Progenitor cell of endocrine pancreas (in vitro differentiated cells): Measurements from ENCODE around the gene ANKLE1. TPM values are rescaled to one million over a fixed set of nuclear protein-coding genes. Genes with fewer than 3 reads are reported as not detected.

Source experiments
- DNase-seq: peaks from one replicate; pipeline ENCODE4 v3.0.0; 2021; ENCODE audit warnings: low spot score; ENCODE audit not compliant: unreplicated experiment
- H3K27ac Mint-ChIP-seq: 2 replicates; pipeline ENCODE4 v1.8.0; 2021; ENCODE audit warnings: mild to moderate bottlenecking, moderate library complexity, mixed read lengths
- H3K27me3 Mint-ChIP-seq: 2 replicates; pipeline ENCODE4 v1.8.0; 2021; ENCODE audit warnings: mixed read lengths
- H3K36me3 Mint-ChIP-seq: 2 replicates; pipeline ENCODE4 v1.8.0; 2022; ENCODE audit warnings: mixed read lengths; ENCODE audit not compliant: insufficient read depth
- H3K4me1 Mint-ChIP-seq: 2 replicates; pipeline ENCODE4 v1.8.0; 2021; ENCODE audit warnings: low read depth, mixed read lengths
- H3K4me3 Mint-ChIP-seq: 2 replicates; pipeline ENCODE4 v1.8.0; 2021; ENCODE audit warnings: low read depth, mild to moderate bottlenecking, moderate library complexity, mixed read lengths
- H3K9me3 Mint-ChIP-seq: 2 replicates; pipeline ENCODE4 v1.8.0; 2021; ENCODE audit warnings: low read depth, mixed read lengths
- CTCF ChIP-seq: fragments of 200-600 bp; sonication (generic); IDR thresholded peaks from one replicate; pipeline ENCODE4 v1.5.0; 2021; ENCODE audit warnings: antibody characterized with exemption, mild to moderate bottlenecking; ENCODE audit not compliant: unreplicated experiment
- total RNA-seq: library from RNA; stranded (reverse); gene quantifications from 2 replicates; pipeline ENCODE4 v1.2.1, GENCODE V29; 2021

The ANKLE1 gene
- total RNA-seq, 1 donor from 2014 or later, result 6.4 TPM

DNA sequence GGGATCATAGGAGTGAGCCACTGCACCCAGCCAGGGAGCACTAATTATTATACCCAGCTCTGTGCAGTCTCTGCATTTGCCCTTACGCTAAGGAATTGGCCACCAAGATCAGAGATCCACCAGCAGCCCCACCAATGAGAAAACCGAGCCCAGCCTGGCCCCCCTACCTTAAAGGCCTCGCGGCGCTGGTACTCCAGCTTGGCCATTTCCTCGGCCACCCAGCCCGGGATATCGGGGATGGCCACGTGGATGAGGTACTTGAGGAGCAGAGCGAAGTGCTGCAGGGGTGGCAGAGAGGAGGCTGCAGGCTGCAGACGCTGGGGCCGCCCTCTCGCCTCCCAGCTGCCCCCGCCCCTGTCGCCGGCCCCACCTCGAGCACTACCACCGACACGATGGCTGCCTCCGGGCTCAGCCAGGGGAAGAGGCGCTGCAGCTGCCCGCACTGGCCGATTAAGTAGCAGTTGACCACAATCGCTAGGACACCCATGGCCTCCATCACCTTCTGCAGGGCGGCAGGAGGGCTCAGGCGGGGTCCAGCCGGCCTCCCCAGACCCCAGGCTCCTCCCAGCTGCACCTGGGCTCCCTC lies 45.5 kb downstream of the ANKLE1 start:
- DNase-seq, result no peak
- no peak overlapping the region for H3K4me3 Mint-ChIP-seq
- H3K36me3 Mint-ChIP-seq, result peaks cover 14% of the 10 kb centered on the region
- H3K9me3 Mint-ChIP-seq, result no peaks in the 10 kb centered on the region
- no peak for TF ChIP-seq CTCF
- H3K27ac Mint-ChIP-seq, result no peak overlapping the region
- H3K4me1 Mint-ChIP-seq, result peaks cover 4% of the 10 kb centered on the region
- peaks cover 15% of the 10 kb centered on the region for H3K27me3 Mint-ChIP-seq

GRCh38 chr19:17327654-17328516 lies 46.2 kb downstream of the ANKLE1 start:
- peak overlapping the region; percentile 92 for H3K27ac Mint-ChIP-seq
- DNase-seq, result peak; percentile 58
- peak overlapping the region; percentile 73 for H3K4me3 Mint-ChIP-seq
- peak; percentile 67 for TF ChIP-seq CTCF
- H3K4me1 Mint-ChIP-seq, result peaks cover 4% of the 10 kb centered on the region
- peaks cover 13% of the 10 kb centered on the region for H3K36me3 Mint-ChIP-seq
- peaks cover 15% of the 10 kb centered on the region for H3K27me3 Mint-ChIP-seq
- no peaks in the 10 kb centered on the region for H3K9me3 Mint-ChIP-seq

DNA sequence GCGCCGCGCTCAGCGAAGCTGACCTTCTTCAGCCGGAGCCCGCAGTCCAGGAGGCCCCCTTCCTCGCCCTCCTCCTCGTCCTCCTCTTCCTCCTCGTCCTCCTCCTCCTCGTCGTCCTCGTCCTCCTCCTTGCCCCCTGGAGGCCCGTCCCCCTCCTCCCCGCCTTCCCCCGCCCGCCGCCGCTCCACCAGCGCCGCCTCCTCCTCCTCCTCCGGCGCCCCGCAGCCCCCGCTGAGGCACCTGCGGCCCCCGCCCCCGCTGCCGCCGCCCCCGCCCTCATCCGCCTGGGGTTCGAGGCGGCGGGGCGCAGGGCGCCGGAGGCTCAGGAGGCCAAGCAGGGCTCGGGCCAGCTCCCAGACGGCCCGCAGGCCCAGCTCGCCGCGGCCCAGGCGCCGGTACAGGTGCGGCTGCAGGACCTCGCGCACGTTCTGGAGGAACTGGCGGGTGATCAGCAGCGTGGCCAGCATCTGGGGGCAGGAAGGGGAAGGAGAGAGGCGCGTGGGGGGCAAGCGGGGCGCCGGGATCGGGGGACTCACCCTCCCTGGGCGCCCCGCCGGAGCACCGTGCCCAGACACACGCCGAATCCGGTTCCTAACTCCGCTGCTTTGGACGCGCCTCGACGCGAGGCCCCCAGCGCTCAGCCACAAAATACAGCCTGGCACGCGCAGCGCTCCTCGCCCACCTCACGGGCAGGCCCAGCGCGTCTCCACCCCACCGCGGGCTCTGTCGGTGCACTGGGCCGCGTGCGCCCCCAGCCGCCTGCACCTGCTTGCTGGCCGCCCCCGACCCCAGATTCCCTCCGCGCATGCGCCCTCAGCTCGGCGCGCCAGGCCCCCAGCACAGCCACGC lies 47.0 kb downstream of the ANKLE1 start:
- no peak overlapping the region for H3K27ac Mint-ChIP-seq
- H3K4me3 Mint-ChIP-seq, result peak overlapping the region; percentile 59
- H3K9me3 Mint-ChIP-seq, result no peaks in the 10 kb centered on the region
- DNase-seq, result no peak
- peaks cover 15% of the 10 kb centered on the region for H3K36me3 Mint-ChIP-seq
- no peak for TF ChIP-seq CTCF
- H3K27me3 Mint-ChIP-seq, result peaks cover 15% of the 10 kb centered on the region
- H3K4me1 Mint-ChIP-seq, result peaks cover 4% of the 10 kb centered on the region

- Mint-ChIP-seq H3K9me3 (no peaks in the 10 kb centered on the region), H3K36me3 (peaks cover 17% of the 10 kb centered on the region), H3K4me1 (peaks cover 6% of the 10 kb centered on the region), H3K4me3 (no peak overlapping the region), H3K27me3 (peaks cover 15% of the 10 kb centered on the region), H3K27ac (no peak overlapping the region)
- DNase-seq, result no peak
- no peak for TF ChIP-seq CTCF
Observed at GRCh38 chr19:17329366-17330261, 47.9 kb downstream of the ANKLE1 start.
